Right atrium auricular region (tissue), 2 donors: ENCODE results near the gene CACNA1D. TPM values are rescaled to one million over a fixed set of nuclear protein-coding genes. Genes with fewer than 3 reads are reported as not detected.
A peak's percentile ranks its signal among the peaks of the same experiment; 100 is the strongest.

Experiments used
- DNase-seq: peaks from one replicate; pipeline ENCODE4 v3.0.0-alpha.2; 2019; ENCODE audit warnings: low spot score
- H3K27ac ChIP-seq, 2 donors: fragments of 200-600 bp; sonication (generic); 1 replicate in 1 of 2; 2 replicates in 1 of 2; pipeline ENCODE4 v1.5.1; 2016 to 2019
- H3K27me3 ChIP-seq, 2 donors: fragments of 200-600 bp; sonication (generic); one replicate each; pipeline versions ENCODE4 v1.5.1 to v1.6.0; 2017 to 2019
- H3K36me3 ChIP-seq: fragments of 200-600 bp; sonication (generic); one replicate; pipeline ENCODE4 v1.5.1; 2016
- H3K4me1 ChIP-seq, 2 donors: fragments of 200-600 bp; sonication (generic); one replicate each; pipeline versions ENCODE4 v1.5.1 to v1.6.0; 2017 to 2019
- H3K4me3 ChIP-seq, 2 donors: fragments of 200-600 bp; sonication (generic); 1 replicate in 1 of 2; 2 replicates in 1 of 2; pipeline ENCODE4 v1.5.1; 2017 to 2019; ENCODE audit warnings: mild to moderate bottlenecking in 1 of 2, moderate library complexity in 1 of 2
- H3K9me3 ChIP-seq, 2 donors: fragments of 200-600 bp; sonication (generic); one replicate each; pipeline ENCODE4 v1.5.1; 2019
- total RNA-seq, 2 donors: library from RNA; depleted of rRNA; stranded (reverse); fragments of >200 nt; gene quantifications; one replicate each; pipeline ENCODE4 v1.1.0, GENCODE V29; 2016
- TF ChIP-seq, protein P1 (sequence below), 2 donors: fragments of 200-600 bp; sonication (generic); IDR thresholded peaks; one replicate each; pipeline ENCODE4 v1.5.1; 2019; ENCODE audit warnings: antibody characterized with exemption in 2 of 2

The CACNA1D gene
- total RNA-seq, 2 donors from 2014 or later, result 2.7 to 9.6 TPM

DNA sequence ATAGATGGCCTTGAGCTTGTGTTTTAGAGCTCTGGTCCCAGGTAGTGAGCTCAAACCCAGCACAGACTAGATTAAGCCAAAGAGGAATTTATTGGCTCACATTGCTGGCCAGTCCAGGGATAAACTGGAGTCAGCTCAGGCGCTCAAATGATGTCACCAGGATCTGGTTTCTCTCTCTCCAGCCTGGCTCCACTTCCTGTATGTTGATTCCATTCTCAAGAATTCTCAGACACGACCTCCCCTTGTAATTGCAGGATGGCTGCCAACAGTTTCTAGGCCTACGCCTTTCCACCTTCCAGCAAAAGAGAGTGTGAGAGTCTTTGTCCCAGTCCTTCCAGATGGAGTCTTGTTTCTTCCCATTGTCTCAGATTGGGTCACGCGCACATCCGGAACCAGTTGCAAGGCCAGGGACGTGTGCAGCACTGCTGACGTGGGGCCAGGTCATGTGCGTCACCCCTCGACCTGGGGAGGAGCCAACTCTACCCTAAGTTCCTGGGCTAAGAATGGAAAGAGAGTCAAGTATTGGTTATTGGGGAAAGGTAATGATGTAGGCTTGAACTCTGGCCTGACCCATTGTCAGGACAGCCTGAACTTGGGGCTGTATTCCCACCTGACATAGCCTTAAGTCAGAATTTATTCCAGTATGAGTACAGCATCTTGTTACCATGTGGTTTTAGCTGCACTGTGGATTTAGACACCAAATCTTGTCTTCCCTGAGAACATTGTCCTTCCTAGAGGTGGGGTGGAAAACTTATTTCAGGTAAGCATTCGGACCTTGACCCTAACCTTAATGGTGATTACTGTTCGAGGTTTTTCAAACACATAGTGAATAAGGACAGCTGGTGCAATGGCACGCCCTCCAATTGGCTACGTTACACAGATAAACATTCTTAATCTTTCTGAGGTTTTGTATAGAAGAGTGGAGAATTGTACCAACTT lies 31.6 kb downstream of the CACNA1D start:
- Histone ChIP-seq H3K27me3 (no peaks in the 10 kb centered on the region), H3K4me3 (no peak overlapping the region), H3K4me1 (no peaks in the 10 kb centered on the region), H3K27ac (no peak overlapping the region), H3K36me3 (no peaks in the 10 kb centered on the region), H3K9me3 (no peaks in the 10 kb centered on the region)
- TF ChIP-seq, protein P1, sequence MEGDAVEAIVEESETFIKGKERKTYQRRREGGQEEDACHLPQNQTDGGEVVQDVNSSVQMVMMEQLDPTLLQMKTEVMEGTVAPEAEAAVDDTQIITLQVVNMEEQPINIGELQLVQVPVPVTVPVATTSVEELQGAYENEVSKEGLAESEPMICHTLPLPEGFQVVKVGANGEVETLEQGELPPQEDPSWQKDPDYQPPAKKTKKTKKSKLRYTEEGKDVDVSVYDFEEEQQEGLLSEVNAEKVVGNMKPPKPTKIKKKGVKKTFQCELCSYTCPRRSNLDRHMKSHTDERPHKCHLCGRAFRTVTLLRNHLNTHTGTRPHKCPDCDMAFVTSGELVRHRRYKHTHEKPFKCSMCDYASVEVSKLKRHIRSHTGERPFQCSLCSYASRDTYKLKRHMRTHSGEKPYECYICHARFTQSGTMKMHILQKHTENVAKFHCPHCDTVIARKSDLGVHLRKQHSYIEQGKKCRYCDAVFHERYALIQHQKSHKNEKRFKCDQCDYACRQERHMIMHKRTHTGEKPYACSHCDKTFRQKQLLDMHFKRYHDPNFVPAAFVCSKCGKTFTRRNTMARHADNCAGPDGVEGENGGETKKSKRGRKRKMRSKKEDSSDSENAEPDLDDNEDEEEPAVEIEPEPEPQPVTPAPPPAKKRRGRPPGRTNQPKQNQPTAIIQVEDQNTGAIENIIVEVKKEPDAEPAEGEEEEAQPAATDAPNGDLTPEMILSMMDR (IDR thresholded peaks at IDR 0.05), result no peak
- peak; percentile 62 for DNase-seq

DNA sequence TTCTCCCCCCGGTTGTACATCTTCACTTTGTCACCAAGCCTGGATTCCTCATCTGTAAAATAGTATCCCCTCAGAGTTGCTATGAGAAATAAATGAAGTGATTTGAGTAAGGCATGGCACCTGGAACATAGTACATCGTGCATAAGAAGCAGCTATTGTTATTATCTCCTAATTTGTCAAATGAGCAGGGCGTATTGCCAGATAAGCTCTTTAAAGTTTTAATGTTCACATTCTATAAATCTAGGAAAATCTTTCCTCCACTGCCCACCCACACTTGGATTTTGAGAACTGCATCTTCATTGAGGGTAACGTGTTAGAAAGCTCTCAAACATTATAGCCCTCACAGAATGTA lies 32.3 kb downstream of the CACNA1D start:
- H3K27ac ChIP-seq, result no peak overlapping the region
- no peaks in the 10 kb centered on the region for H3K9me3 ChIP-seq
- no peak for DNase-seq
- H3K27me3 ChIP-seq, result no peaks in the 10 kb centered on the region
- H3K4me1 ChIP-seq, result no peaks in the 10 kb centered on the region
- no peak overlapping the region for H3K4me3 ChIP-seq
- no peaks in the 10 kb centered on the region for H3K36me3 ChIP-seq
- TF ChIP-seq, protein P1 (IDR thresholded peaks at IDR 0.05), result no peak

DNA sequence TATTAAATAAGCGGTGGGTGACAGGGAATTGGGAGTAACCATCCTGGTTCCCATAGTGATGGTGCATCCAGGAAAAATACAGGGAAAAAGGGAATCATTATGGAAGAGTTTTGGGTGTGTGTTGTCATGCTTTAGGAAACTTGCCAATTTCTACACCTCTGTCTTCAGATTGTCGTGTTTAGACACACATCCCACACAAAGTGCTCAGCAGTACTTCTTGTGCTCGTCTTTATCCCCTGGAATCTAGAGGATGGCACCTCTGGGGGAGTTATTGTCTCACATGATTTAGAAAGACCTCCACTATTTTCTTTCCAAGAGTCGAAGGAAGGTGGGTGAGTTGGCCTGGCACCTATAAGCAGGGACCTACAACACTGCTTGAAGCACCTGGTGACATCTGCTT lies 35.8 kb downstream of the CACNA1D start:
- no peak for DNase-seq
- TF ChIP-seq, protein P1 (IDR thresholded peaks at IDR 0.05), result no peak
- H3K27me3 ChIP-seq, result no peaks in the 10 kb centered on the region

DNA sequence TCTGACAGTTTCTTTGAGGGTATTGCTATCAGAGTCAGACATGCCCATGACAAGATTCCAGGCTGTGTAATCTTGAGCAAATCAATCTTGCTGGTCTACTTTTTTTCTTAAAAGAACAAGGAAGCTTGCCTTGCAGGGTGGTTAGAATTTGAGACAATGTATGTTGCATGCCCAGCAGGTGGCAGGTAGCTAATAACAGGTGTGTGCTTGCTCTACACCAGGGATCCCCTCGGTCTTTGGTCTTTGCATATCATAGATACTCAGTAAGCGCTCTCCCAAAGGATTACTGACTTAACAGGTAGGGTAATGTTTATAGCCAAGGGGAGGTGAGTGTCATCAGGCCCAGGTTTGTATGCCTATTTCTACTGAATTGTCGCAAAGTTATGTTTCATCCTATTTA lies 37.3 kb downstream of the CACNA1D start:
- Histone ChIP-seq H3K36me3 (no peaks in the 10 kb centered on the region), H3K9me3 (no peaks in the 10 kb centered on the region), H3K4me3 (no peak overlapping the region), H3K27me3 (no peaks in the 10 kb centered on the region), H3K27ac (no peak overlapping the region), H3K4me1 (no peaks in the 10 kb centered on the region)
- TF ChIP-seq, protein P1 (IDR thresholded peaks at IDR 0.05), result no peak
- DNase-seq, result no peak

More for the DNA sequence above, 35.8 kb downstream of the CACNA1D start:
- H3K36me3 ChIP-seq, result no peaks in the 10 kb centered on the region
- no peaks in the 10 kb centered on the region for H3K4me1 ChIP-seq
- no peak overlapping the region for H3K27ac ChIP-seq
- H3K9me3 ChIP-seq, result no peaks in the 10 kb centered on the region
- H3K4me3 ChIP-seq, result no peak overlapping the region

DNA sequence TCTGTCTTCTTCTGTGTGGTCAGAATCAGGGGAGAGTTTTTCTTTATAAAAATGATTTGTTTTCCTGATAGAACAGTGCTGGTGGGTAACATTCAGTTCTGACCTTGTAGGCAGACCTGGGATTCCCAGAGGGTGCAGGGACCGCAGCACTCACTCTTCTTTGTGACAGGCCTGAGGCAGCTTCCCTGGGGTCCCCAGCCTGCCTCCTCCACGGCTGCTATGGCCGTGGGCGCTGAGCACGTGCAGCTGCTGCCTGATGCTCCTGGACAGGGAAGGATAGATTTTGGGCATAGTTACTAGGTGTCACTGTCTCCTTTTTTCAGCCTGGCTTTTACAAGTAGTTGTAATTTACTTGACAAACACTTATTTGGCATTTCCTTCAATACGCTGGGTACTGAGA lies 39.1 kb downstream of the CACNA1D start:
- Histone ChIP-seq H3K4me3 (no peak overlapping the region), H3K36me3 (no peaks in the 10 kb centered on the region), H3K9me3 (no peaks in the 10 kb centered on the region), H3K4me1 (no peaks in the 10 kb centered on the region), H3K27ac (no peak overlapping the region), H3K27me3 (no peaks in the 10 kb centered on the region)
- no peak for DNase-seq
- TF ChIP-seq, protein P1 (IDR thresholded peaks at IDR 0.05), result no peak
